ENCODE results near the gene SNU13.
"Not testable (repeated sequence)": the region's sequence is repeated elsewhere in the genome, so short reads cannot be mapped to it uniquely, and the experiment has no call there.

SNU13 gene

GRCh38 chr22:41637623-41638022 is 51.0 kb downstream of the SNU13 start:
- DNase-seq = not testable (repeated sequence)

GRCh38 chr22:41636467-41636866 is 52.2 kb downstream of the SNU13 start:
- DNase-seq = no peak

- DNase-seq = not testable (repeated sequence)
These were observed 54.1 kb downstream of the SNU13 start for GRCh38 chr22:41634610-41635009.

- DNase-seq = not testable (repeated sequence)
These were observed 57.1 kb downstream of the SNU13 start for GRCh38 chr22:41631615-41632014.

GRCh38 chr22:41631115-41631514 is 57.6 kb downstream of the SNU13 start:
- DNase-seq = not testable (repeated sequence)

- no peak for DNase-seq
These were observed 63.1 kb downstream of the SNU13 start for GRCh38 chr22:41625577-41625976.

Data from stimulated activated naive CD4-positive, alpha-beta T cell treated with Interleukin-2 at 50 U/mL for 16 hours (primary cell).